ENCODE measurements around the gene DPP6.

Gene DPP6

DNA sequence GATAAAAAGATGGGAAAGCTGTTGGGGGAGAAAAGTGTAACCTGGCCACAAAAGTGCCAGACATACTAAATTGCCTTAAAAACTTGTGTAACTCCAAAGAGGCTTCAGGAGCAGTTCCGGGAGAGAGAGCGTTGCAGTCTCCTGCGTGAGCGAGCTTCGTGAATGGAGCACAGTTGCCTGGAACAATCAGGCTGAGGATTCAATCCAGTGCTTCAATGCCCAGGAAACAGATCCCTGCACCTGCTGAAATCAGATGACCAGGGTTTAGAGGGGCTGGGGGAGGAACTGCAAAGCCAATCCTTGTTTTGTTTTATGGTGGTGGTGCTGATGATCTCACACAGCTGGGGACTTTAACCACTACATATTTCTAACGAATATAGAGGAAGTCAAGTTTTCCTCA is 398.3 kb downstream of the DPP6 start:
- TF ChIP-seq, protein P1, sequence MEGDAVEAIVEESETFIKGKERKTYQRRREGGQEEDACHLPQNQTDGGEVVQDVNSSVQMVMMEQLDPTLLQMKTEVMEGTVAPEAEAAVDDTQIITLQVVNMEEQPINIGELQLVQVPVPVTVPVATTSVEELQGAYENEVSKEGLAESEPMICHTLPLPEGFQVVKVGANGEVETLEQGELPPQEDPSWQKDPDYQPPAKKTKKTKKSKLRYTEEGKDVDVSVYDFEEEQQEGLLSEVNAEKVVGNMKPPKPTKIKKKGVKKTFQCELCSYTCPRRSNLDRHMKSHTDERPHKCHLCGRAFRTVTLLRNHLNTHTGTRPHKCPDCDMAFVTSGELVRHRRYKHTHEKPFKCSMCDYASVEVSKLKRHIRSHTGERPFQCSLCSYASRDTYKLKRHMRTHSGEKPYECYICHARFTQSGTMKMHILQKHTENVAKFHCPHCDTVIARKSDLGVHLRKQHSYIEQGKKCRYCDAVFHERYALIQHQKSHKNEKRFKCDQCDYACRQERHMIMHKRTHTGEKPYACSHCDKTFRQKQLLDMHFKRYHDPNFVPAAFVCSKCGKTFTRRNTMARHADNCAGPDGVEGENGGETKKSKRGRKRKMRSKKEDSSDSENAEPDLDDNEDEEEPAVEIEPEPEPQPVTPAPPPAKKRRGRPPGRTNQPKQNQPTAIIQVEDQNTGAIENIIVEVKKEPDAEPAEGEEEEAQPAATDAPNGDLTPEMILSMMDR (conservative IDR thresholded peaks at IDR 0.05) = no peak
- H3K27ac ChIP-seq = no peak overlapping the region

DNA sequence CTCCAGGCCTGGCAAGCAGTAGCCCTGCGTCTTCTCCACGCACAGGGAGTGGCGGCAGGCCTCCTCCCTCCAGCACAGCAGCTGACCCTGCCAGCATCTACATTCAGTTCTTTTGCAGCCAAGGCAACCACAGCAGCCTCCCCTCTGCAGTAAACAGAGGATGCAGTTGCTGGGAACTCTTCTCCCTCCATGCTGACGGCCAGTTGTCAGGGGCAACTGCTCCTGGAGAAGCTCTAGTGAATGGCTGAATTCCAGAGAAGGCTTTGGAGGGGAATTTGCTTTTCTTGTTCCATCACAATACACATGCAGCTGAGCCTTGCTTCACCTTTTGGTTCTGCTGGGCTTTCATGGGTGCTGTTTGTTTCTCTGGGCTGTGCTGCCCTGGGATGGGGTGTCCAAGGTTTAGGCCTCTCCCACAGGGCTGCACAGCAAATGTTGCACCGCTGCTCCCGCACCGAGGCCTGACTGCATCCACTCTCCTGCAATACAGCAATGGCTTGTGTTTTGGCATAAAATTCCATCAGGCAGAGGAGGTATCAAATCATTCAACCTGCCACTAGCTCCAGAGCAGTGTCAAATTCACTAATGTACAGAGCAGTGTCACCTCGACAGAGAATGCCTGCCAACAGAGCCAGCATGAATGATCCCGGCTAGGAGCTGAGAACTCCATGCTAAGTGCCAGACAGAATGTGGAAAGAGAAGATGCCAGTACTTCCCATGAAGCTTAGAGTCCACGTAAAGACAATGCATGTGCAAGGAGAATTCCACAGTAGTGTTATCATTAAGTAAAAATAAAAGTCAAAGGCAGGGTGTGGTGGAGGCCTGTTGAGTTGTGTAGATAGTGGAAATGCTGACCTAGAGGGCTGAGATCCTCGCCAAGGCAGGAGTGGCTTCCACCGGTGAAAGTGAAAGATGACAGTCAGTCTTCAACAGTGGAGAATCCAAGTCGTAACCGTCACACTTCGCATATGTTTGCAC is 399.6 kb downstream of the DPP6 start:
- TF ChIP-seq, protein P1 (conservative IDR thresholded peaks at IDR 0.05) = no peak

DNA sequence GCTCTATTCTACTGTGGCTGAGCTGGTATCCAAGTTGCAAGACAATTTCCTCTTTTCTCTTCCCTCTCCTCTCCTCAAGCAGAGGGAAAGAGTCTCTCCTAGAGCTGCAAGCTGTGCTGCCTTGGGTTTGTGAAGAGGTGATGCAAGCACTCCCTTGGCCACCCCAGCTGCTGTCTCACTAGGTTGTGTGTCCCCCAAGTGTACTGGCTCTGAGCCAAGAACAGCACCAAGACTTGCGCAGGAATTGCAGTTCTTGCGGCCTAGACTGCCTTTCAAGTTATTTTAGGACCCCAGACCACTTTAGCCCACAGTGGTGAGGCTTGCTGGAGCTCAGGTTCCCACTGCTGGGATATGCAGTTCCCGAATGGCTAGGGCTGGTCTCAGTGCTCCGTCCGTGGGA is 411.6 kb downstream of the DPP6 start:
- no peak overlapping the region for H3K27ac ChIP-seq
- TF ChIP-seq, protein P1 (conservative IDR thresholded peaks at IDR 0.05) = no peak

More for the DNA sequence above, 399.6 kb downstream of the DPP6 start:
- H3K27ac ChIP-seq = no peak overlapping the region

DNA sequence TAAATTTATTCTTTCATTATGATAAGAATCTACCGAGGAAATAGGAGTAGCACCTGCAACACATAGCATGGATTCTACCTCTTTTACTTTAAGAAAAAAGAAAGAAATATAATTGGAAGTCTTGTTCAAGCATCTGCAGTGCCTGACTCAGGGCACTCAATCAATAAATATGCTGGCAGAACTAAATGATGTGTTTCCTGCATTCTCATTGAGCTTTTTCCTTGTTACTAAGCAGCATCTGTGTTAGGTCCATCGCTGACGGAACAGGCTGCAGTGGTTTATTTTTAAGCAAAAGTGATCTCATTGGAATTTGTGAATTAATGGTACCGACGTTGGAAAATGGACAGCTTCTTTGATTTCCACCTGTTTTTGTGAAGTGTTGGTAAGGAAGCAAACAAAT is 417.5 kb downstream of the DPP6 start:
- H3K27ac ChIP-seq = no peak overlapping the region
- TF ChIP-seq, protein P1 (conservative IDR thresholded peaks at IDR 0.05) = no peak

DNA sequence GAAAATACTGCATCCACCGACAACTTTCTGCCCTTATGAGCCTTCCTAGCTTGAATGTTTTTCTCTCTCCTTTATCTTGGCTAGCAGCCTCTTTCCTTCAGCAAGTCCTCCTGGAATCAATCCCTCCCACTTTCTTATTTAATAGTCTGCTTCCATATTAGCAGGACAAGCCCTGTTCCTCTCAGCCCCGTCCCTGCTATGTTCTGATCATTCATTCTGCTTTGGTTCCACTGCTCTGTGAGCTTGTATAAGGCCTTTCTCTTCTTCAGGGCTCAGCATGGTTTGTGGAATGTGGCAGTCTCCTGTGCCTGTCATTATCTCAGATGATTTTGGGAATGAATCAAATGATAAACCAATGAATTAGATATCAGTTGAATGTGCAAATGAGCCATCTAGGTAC is 420.1 kb downstream of the DPP6 start:
- TF ChIP-seq, protein P1 (conservative IDR thresholded peaks at IDR 0.05) = no peak
- H3K27ac ChIP-seq = no peak overlapping the region

DNA sequence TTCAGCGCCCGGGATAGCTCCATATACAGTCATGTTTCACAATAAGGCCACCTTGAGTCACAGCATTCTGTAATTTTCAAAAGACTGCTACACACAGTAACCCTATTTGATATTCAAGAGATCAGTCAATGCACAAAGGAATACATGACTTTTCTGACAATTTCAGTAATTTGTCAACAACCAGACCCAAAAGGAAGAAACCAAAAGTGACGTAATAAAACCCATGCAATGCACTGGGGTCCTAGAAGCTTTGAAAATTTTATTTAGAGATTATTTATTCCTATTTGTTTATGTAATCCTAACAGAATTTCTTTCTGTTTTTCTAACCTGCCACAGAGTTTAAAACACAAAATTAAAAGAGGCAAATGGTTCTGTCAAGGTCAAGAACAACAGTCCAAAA is 421.2 kb downstream of the DPP6 start:
- H3K27ac ChIP-seq = no peak overlapping the region
- TF ChIP-seq, protein P1 (conservative IDR thresholded peaks at IDR 0.05) = no peak

DNA sequence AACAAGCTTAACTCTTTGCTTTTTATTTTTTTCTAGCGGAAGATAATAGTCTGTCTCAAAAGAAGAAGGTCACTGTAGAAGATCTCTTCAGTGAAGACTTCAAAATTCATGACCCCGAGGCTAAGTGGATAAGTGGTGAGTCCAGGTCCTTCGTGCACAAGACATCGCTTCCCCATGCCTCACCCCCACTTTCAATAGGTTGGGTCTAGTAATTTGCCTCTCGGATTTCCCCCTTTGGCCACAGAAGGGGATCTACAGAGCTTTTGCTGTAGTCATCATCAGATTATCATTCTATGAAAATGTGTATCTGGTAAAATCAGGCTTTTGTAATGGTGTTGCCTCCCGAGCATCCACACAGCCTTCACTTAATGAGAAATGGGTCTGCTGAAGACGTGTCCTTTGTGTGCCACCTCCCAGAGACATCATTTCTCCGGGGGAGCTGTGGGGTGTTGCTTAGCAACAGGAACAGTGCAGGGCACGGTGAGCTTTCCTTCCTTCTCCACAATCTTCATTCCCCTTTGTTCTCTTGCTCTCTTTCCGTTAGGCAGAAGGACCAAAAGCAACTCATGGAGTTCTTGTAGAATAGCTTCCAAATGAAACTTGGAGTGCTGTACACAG is 422.8 kb downstream of the DPP6 start:
- TF ChIP-seq, protein P1 (conservative IDR thresholded peaks at IDR 0.05) = no peak
- H3K27ac ChIP-seq = no peak overlapping the region

Measured in VCaP (cell line).